ENCODE measurements around the gene ANKRD13B. TPM values are rescaled to one million over a fixed set of nuclear protein-coding genes. Genes with fewer than 3 reads are reported as not detected.

ANKRD13B gene
- total RNA-seq, 1 donor from 2014 or later: 2.8 TPM

DNA sequence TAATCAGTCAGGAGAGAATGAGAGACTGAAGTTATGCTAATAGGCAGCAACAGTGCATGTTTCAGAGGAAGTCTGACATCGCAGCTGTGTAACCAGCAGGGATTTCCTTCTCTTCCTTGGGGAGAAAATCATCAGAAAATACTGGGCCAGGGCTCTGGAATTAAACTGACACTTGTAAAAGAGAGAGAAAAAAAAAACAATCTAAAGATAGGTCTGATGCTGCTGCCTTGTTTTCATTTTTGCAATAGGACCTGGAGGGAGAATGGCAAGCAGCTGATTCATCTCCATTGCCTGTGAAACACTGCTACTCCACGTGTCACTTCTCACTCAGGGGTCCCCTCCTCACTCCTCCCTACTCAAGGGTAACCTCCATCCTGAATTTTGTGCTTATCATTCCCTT is 47.5 kb downstream of the ANKRD13B start:
- peaks cover 20% of the 10 kb centered on the region for H3K36me3 Mint-ChIP-seq
- H3F3A ChIP-seq (ENCODE audit: low read depth): peaks cover 5% of the 10 kb centered on the region
- H3K79me2 ChIP-seq (ENCODE audit: low read depth): no peaks in the 10 kb centered on the region
- no peak overlapping the region for H3K4me3 Mint-ChIP-seq
- no peak overlapping the region for H2AFZ ChIP-seq (replicated peaks)
- no peak overlapping the region for H3K4me3 ChIP-seq
- no peak overlapping the region for H3K27ac Mint-ChIP-seq
- H3K9ac ChIP-seq: no peak overlapping the region
- H3K27ac ChIP-seq: no peak overlapping the region
- peaks cover 8% of the 10 kb centered on the region for H3K4me1 ChIP-seq
- no peaks in the 10 kb centered on the region for H3K9me3 Mint-ChIP-seq
- TF ChIP-seq EZH2phosphoT487 (IDR thresholded peaks at IDR 0.05): no peak
- TF ChIP-seq CTCF (IDR thresholded peaks at IDR 0.05): no peak
- peaks cover 21% of the 10 kb centered on the region for H3K4me1 Mint-ChIP-seq
- peaks cover 2% of the 10 kb centered on the region for H3K27me3 Mint-ChIP-seq (ENCODE audit: insufficient read depth, low read depth)
- H3K9me3 ChIP-seq (ENCODE audit: low read depth): no peaks in the 10 kb centered on the region
- no peaks in the 10 kb centered on the region for H4K20me1 ChIP-seq (ENCODE audit: low read depth)
- no peaks in the 10 kb centered on the region for H3K36me3 ChIP-seq
- H3K4me2 ChIP-seq: no peak overlapping the region
- no peak for DNase-seq (ENCODE audit: low spot score)
- no peaks in the 10 kb centered on the region for H3K27me3 ChIP-seq

DNA sequence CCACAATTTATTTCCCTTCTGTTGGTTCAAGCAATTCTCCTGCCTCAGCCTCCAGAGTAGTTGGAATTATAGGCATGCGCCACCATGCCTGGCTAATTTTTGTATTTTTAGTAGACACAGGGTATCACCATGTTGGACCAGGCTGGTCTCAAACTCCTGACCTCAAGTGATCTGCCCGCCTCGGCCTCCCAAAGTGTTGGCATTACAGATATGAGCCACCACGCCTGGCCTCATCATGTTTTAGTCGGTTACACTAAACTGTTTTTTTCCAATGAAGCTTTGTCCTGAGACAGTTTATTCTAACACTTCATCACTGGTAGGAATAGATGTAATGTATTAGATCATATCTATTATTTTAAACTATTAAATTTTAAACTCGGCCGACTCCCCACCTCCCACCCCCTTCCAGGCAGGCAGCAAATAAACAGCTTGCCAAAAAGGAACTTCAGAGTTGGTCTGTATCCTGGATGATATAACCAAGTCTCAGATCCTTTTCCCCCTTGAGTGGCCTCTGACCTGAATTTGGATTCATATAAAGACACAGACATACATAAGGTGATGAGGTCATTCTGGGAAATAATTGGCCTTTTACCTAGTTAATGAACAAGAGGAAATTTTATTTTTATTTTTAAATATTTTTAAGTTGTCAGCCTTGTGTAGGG is 48.2 kb downstream of the ANKRD13B start:
- Histone ChIP-seq H3K79me2 (ENCODE audit: low read depth) (no peaks in the 10 kb centered on the region), H3K27me3 (no peaks in the 10 kb centered on the region), H2AFZ (replicated peaks) (no peak overlapping the region), H3K27ac (no peak overlapping the region), H3K4me2 (no peak overlapping the region), H3K9me3 (ENCODE audit: low read depth) (no peaks in the 10 kb centered on the region), H4K20me1 (ENCODE audit: low read depth) (no peaks in the 10 kb centered on the region), H3F3A (ENCODE audit: low read depth) (peaks cover 5% of the 10 kb centered on the region), H3K4me3 (no peak overlapping the region), H3K4me1 (peaks cover 8% of the 10 kb centered on the region), H3K9ac (no peak overlapping the region), H3K36me3 (no peaks in the 10 kb centered on the region)
- H3K4me1 Mint-ChIP-seq: peaks cover 21% of the 10 kb centered on the region
- TF ChIP-seq EZH2 (IDR thresholded peaks at IDR 0.05): no peak
- TF ChIP-seq EZH2phosphoT487 (IDR thresholded peaks at IDR 0.05): no peak
- TF ChIP-seq CTCF (IDR thresholded peaks at IDR 0.05): no peak
- no peak overlapping the region for H3K4me3 Mint-ChIP-seq
- DNase-seq (ENCODE audit: low spot score): no peak
- H3K27me3 Mint-ChIP-seq (ENCODE audit: insufficient read depth, low read depth): peaks cover 2% of the 10 kb centered on the region
- H3K36me3 Mint-ChIP-seq: peaks cover 17% of the 10 kb centered on the region
- H3K27ac Mint-ChIP-seq: no peak overlapping the region
- H3K9me3 Mint-ChIP-seq: no peaks in the 10 kb centered on the region

GRCh38 chr17:29642171-29642611 is 49.3 kb downstream of the ANKRD13B start:
- Histone ChIP-seq H2AFZ (replicated peaks) (no peak overlapping the region), H3K4me3 (no peak overlapping the region), H3K4me1 (peaks cover 8% of the 10 kb centered on the region), H3K36me3 (no peaks in the 10 kb centered on the region), H3K9me3 (ENCODE audit: low read depth) (no peaks in the 10 kb centered on the region), H3K4me2 (no peak overlapping the region), H3K9ac (no peak overlapping the region), H3K27me3 (no peaks in the 10 kb centered on the region), H4K20me1 (ENCODE audit: low read depth) (no peaks in the 10 kb centered on the region), H3K27ac (no peak overlapping the region), H3F3A (ENCODE audit: low read depth) (peaks cover 5% of the 10 kb centered on the region), H3K79me2 (ENCODE audit: low read depth) (no peaks in the 10 kb centered on the region)
- Mint-ChIP-seq H3K4me3 (no peak overlapping the region), H3K36me3 (peaks cover 10% of the 10 kb centered on the region), H3K9me3 (no peaks in the 10 kb centered on the region), H3K27me3 (ENCODE audit: insufficient read depth, low read depth) (peaks cover 2% of the 10 kb centered on the region), H3K27ac (no peak overlapping the region), H3K4me1 (peaks cover 21% of the 10 kb centered on the region)
- peak; percentile 2 for DNase-seq (ENCODE audit: low spot score)
- no peak for TF ChIP-seq EZH2phosphoT487 (IDR thresholded peaks at IDR 0.05)

DNA sequence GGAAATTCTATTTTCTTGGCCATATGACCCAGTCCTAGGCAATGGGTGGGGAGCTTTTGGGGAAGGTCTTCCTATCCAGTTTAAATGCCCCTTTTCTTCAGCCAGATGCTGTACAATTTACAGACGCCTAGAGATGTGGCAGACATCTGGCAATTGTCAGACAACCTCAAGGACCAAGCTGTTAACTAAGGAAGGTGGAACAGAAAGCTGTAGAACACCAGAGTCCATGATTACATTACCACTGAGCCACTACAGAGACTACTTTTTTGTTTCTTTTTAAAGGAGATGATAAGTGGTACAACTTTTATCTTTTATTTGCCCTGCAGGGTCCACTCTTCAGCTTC is 50.9 kb downstream of the ANKRD13B start:
- no peak for DNase-seq (ENCODE audit: low spot score)
- Histone ChIP-seq H3K9ac (no peak overlapping the region), H4K20me1 (ENCODE audit: low read depth) (no peaks in the 10 kb centered on the region), H3K4me3 (no peak overlapping the region), H2AFZ (replicated peaks) (no peak overlapping the region), H3F3A (ENCODE audit: low read depth) (peaks cover 4% of the 10 kb centered on the region), H3K36me3 (no peaks in the 10 kb centered on the region), H3K9me3 (ENCODE audit: low read depth) (no peaks in the 10 kb centered on the region), H3K27me3 (no peaks in the 10 kb centered on the region), H3K4me2 (no peak overlapping the region), H3K27ac (no peak overlapping the region), H3K4me1 (peaks cover 8% of the 10 kb centered on the region), H3K79me2 (ENCODE audit: low read depth) (no peaks in the 10 kb centered on the region)
- peaks cover 15% of the 10 kb centered on the region for H3K36me3 Mint-ChIP-seq
- no peak overlapping the region for H3K27ac Mint-ChIP-seq
- H3K27me3 Mint-ChIP-seq (ENCODE audit: insufficient read depth, low read depth): peaks cover 2% of the 10 kb centered on the region
- H3K4me1 Mint-ChIP-seq: peaks cover 21% of the 10 kb centered on the region
- TF ChIP-seq CTCF (IDR thresholded peaks at IDR 0.05): no peak
- no peak for TF ChIP-seq EZH2phosphoT487 (IDR thresholded peaks at IDR 0.05)
- no peak for TF ChIP-seq EZH2 (IDR thresholded peaks at IDR 0.05)
- H3K9me3 Mint-ChIP-seq: no peaks in the 10 kb centered on the region
- no peak overlapping the region for H3K4me3 Mint-ChIP-seq
